ENCODE measurements around the gene HBM.

HBM gene

DNA sequence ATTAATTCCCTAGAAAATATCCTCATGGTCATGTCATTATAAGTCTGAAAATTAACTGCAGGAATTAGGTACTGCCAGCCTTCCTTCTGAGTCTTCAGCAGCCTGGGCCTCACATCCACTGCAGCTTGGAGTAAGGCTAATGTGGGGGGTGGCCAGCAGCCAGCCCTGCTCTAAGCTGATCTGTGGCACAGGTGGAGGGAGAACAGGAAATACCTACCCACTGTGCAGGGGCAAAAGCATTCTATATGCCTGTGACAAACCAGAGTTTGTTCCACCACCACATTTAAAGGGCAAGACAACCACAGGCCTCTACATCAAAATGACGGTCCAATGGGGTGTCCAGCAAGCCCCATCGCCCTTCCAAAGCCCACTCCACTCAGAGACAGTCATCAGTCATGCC is 36.7 kb upstream of the HBM start:
- Histone ChIP-seq H3K9ac (ENCODE audit: low read depth, low read length) (no peak overlapping the region), H3K9me3 (ENCODE audit: insufficient read depth, low read length, severe bottlenecking) (no peaks in the 10 kb centered on the region), H4K20me1 (ENCODE audit: insufficient read depth, low read length) (peaks cover 32% of the 10 kb centered on the region; the same call in 1 of the 2 replicates), H3K4me2 (ENCODE audit: insufficient read depth, low read length) (no peak overlapping the region), H3K4me1 (ENCODE audit: insufficient read depth, low read length) (no peaks in the 10 kb centered on the region; the same call in 1 of the 2 replicates), H2AFZ (ENCODE audit: low read depth, low read length) (no peak overlapping the region), H3K36me3 (ENCODE audit: insufficient read depth, low read length) (peaks cover 8% of the 10 kb centered on the region; the same call in 1 of the 2 replicates), H3K27ac (ENCODE audit: low read length) (no peak overlapping the region), H3K4me3 (ENCODE audit: low read depth in 1 of 2, low read length in 2 of 2) (no peak overlapping the region), H3K79me2 (ENCODE audit: insufficient read depth, low read length) (peaks cover 65% of the 10 kb centered on the region), H3K27me3 (ENCODE audit: insufficient read depth, low read length, poor library complexity) (no peaks in the 10 kb centered on the region)
- TF ChIP-seq, protein P1, sequence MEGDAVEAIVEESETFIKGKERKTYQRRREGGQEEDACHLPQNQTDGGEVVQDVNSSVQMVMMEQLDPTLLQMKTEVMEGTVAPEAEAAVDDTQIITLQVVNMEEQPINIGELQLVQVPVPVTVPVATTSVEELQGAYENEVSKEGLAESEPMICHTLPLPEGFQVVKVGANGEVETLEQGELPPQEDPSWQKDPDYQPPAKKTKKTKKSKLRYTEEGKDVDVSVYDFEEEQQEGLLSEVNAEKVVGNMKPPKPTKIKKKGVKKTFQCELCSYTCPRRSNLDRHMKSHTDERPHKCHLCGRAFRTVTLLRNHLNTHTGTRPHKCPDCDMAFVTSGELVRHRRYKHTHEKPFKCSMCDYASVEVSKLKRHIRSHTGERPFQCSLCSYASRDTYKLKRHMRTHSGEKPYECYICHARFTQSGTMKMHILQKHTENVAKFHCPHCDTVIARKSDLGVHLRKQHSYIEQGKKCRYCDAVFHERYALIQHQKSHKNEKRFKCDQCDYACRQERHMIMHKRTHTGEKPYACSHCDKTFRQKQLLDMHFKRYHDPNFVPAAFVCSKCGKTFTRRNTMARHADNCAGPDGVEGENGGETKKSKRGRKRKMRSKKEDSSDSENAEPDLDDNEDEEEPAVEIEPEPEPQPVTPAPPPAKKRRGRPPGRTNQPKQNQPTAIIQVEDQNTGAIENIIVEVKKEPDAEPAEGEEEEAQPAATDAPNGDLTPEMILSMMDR (IDR thresholded peaks at IDR 0.05; ENCODE audit: borderline replicate concordance, extremely low read depth, low read length, poor library complexity, severe bottlenecking) = no peak
- no peak for TF ChIP-seq EZH2 (IDR thresholded peaks at IDR 0.05; ENCODE audit: borderline replicate concordance, low read depth, low read length, severe bottlenecking)
- ATAC-seq (ENCODE audit: insufficient read depth, low read depth) (peak; percentile 76), DNase-seq (peak; percentile 31)

DNA sequence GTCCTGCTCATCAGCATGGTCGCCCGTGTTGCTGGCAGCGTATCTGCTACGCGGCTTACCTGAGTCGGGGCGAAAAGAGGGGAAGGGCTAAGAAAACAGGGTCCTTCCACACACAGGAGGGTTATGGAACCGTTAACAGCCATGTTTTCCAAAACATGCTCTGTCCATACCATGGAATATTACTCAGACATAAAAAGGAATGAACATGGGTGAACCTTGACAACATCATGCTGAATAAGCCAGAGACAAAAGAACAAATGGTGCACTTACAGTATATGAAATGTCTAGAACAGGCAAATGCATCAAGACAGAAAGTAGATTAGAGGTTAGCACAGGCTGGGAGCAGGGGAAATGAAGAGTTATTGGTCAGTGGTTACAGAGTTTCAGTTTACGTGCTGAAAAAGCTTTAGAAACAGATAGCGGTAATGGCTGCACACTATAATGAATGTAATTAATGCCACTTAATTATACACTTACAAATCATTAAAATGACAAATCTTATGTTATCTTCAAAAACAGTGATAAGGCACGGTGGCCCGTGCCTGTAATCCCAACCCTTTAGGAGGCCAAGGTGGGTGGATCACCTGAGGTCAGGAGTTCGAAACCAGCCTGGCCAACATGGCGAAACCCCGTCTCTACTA is 35.1 kb upstream of the HBM start:
- DNase-seq (no peak), ATAC-seq (ENCODE audit: insufficient read depth, low read depth) (no peak)
- Histone ChIP-seq H3K4me2 (ENCODE audit: insufficient read depth, low read length) (no peak overlapping the region), H3K9me3 (ENCODE audit: insufficient read depth, low read length, severe bottlenecking) (no peaks in the 10 kb centered on the region), H3K27me3 (ENCODE audit: insufficient read depth, low read length, poor library complexity) (no peaks in the 10 kb centered on the region), H3K79me2 (ENCODE audit: insufficient read depth, low read length) (peaks cover 74% of the 10 kb centered on the region), H3K27ac (ENCODE audit: low read length) (no peak overlapping the region), H3K4me1 (ENCODE audit: insufficient read depth, low read length) (peaks cover 7% of the 10 kb centered on the region), H4K20me1 (ENCODE audit: insufficient read depth, low read length) (peaks cover 26% of the 10 kb centered on the region; the same call in 1 of the 2 replicates), H2AFZ (ENCODE audit: low read depth, low read length) (no peak overlapping the region), H3K9ac (ENCODE audit: low read depth, low read length) (no peak overlapping the region), H3K36me3 (ENCODE audit: insufficient read depth, low read length) (peaks cover 2% of the 10 kb centered on the region; the same call in 1 of the 2 replicates), H3K4me3 (ENCODE audit: low read depth in 1 of 2, low read length in 2 of 2) (no peak overlapping the region)
- TF ChIP-seq EZH2 (IDR thresholded peaks at IDR 0.05; ENCODE audit: borderline replicate concordance, low read depth, low read length, severe bottlenecking) = no peak
- TF ChIP-seq, protein P1 (IDR thresholded peaks at IDR 0.05; ENCODE audit: borderline replicate concordance, extremely low read depth, low read length, poor library complexity, severe bottlenecking) = no peak

DNA sequence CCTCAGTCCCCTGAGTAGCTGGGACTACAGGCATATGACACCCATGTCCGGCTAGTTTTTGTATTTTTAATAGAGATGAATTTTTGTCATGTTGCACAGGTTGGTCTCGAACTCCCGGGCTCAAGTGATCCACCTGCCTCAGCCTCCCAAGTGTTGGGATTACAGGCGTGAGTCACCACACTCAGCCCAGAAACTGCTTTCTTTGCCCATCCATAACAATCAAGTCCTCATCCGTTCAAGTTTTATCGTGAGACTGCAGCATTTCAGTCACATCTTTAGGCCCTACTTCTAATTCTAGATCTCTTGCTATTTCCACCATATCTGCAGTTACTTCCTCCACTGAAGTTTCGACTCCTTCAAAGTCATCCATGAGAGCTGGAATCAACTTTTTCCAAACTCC is 33.7 kb upstream of the HBM start:
- DNase-seq = no peak
- Histone ChIP-seq H3K4me3 (ENCODE audit: low read depth in 1 of 2, low read length in 2 of 2) (no peak overlapping the region), H3K79me2 (ENCODE audit: insufficient read depth, low read length) (peaks cover 81% of the 10 kb centered on the region), H2AFZ (ENCODE audit: low read depth, low read length) (no peak overlapping the region), H3K4me1 (ENCODE audit: insufficient read depth, low read length) (peaks cover 20% of the 10 kb centered on the region), H3K27me3 (ENCODE audit: insufficient read depth, low read length, poor library complexity) (no peaks in the 10 kb centered on the region), H3K4me2 (ENCODE audit: insufficient read depth, low read length) (no peak overlapping the region), H3K27ac (ENCODE audit: low read length) (no peak overlapping the region), H3K9me3 (ENCODE audit: insufficient read depth, low read length, severe bottlenecking) (no peaks in the 10 kb centered on the region), H3K36me3 (ENCODE audit: insufficient read depth, low read length) (no peaks in the 10 kb centered on the region), H3K9ac (ENCODE audit: low read depth, low read length) (no peak overlapping the region), H4K20me1 (ENCODE audit: insufficient read depth, low read length) (peaks cover 19% of the 10 kb centered on the region; the same call in 1 of the 2 replicates)
- TF ChIP-seq, protein P1 (IDR thresholded peaks at IDR 0.05; ENCODE audit: borderline replicate concordance, extremely low read depth, low read length, poor library complexity, severe bottlenecking) = no peak
- TF ChIP-seq EZH2 (IDR thresholded peaks at IDR 0.05; ENCODE audit: borderline replicate concordance, low read depth, low read length, severe bottlenecking) = no peak
- ATAC-seq (ENCODE audit: insufficient read depth, low read depth) = no peak
